Psoas muscle (tissue), 8 donors: ENCODE data around the gene CNN2. TPM values are rescaled to one million over a fixed set of nuclear protein-coding genes. Genes with fewer than 3 reads are reported as not detected.
A peak's percentile ranks its signal among the peaks of the same experiment; 100 is the strongest.

Experiments used
- ATAC-seq, 4 donors: fragments of 200-7000 bp; cut with Tn5 transposase; one replicate each; pipeline ENCODE4 v1.9.1; 2020; ENCODE audit warnings: moderate library complexity in 3 of 4, mild to moderate bottlenecking in 2 of 4
- DNase-seq, 2 donors: peaks; one replicate each; pipeline ENCODE4 v3.0.0-alpha.2; 2020
- H3K27ac ChIP-seq: fragments of 200-600 bp; one replicate; pipeline ENCODE4 v1.8.0; 2022
- H3K27me3 ChIP-seq, 3 donors: fragments of 200-600 bp in 1 of 3; one replicate each; pipeline versions ENCODE4 v1.6.1 to v1.8.0; 2013 to 2022; ENCODE audit warnings: low read length in 2 of 3, mild to moderate bottlenecking in 2 of 3, moderate library complexity in 1 of 3; ENCODE audit not compliant: insufficient read depth in 3 of 3
- H3K36me3 ChIP-seq, 2 donors: fragments of 200-600 bp in 1 of 2; one replicate each; pipeline versions ENCODE4 v1.6.1 to v1.8.0; 2013 to 2022; ENCODE audit warnings: low read depth in 1 of 2, mild to moderate bottlenecking in 1 of 2, moderate library complexity in 1 of 2; ENCODE audit not compliant: insufficient read depth in 1 of 2
- H3K4me1 ChIP-seq: fragments of 200-600 bp; one replicate; pipeline ENCODE4 v1.8.0; 2022
- H3K4me3 ChIP-seq: fragments of 200-600 bp; one replicate; pipeline ENCODE4 v1.8.0; 2022; ENCODE audit warnings: mild to moderate bottlenecking
- H3K9me3 ChIP-seq: fragments of 200-600 bp; one replicate; pipeline ENCODE4 v1.8.0; 2022
- CTCF ChIP-seq: fragments of 200-600 bp; IDR thresholded peaks from one replicate; pipeline ENCODE4 v1.8.0; 2022; ENCODE audit warnings: antibody characterized with exemption
- WGBS, 3 donors: extraction: QIAGEN DNeasy Blood & Tissue Kit; methylation state at CpG; one replicate each; pipeline versions ENCODE4 v1.1.6 to v1.1.7; 2013; 5-methylcytosine and 5-hydroxymethylcytosine counted together
- intact Hi-C, 2 donors: fragments of 100-400 bp; cut with DNase I; formaldehyde crosslinking; loops; one replicate each; pipeline versions ENCODE4 v1.11.0 to v1.14.2; 2022
- polyA plus RNA-seq, 3 donors: library from polyadenylated mRNA; stranded (reverse); fragments of 200-250 nt; gene quantifications; one replicate each; pipeline ENCODE4 v1.2.3, GENCODE V29; 2013
- total RNA-seq, 4 donors: library from RNA; stranded (reverse); fragmentation: NEBNext Ultra II Directional in 2 of 4; extraction: Animal tissue kit (Norgen Biotek cat#: 25700) in 2 of 4; gene quantifications; one replicate each; pipeline versions ENCODE4 v1.2.1 to v1.2.4, GENCODE V29; 2021 to 2023
- donor health status: healthy with polysubstance abuse.
- donor health status: DM: no; HTN: no; CAD: no; lungs with moderate emphysema.
- donor health status: Bipolar disorder and iron deficiency.
- donor health status: healthy.
- donor health status: DM: yes; HTN: yes; CAD: no.
- donor health status: DM: no; HTN: no; CAD: no.
- donor health status: DM: no; HTN: no; CAD: no.
- donor health status: DM: yes; HTN: yes; CAD: no.

The CNN2 gene
- total and polyA plus RNA-seq, 7 donors: 1.7 to 9.5 (median 6.3) TPM

- DNase-seq: no peak
- Histone ChIP-seq H3K4me3 (no peak overlapping the region), H3K36me3 (peaks cover 0 to 52% of the 10 kb centered on the region in 2 donors), H3K27ac (no peak overlapping the region), H3K27me3 (no peaks in the 10 kb centered on the region), H3K4me1 (peaks cover 10% of the 10 kb centered on the region), H3K9me3 (no peaks in the 10 kb centered on the region)
- TF ChIP-seq CTCF: no peak
- intact Hi-C loops: loop anchor here in 1 of 2 donors (10.0 kb wide), 1 partner anchor 134 kb away; the partner anchor contains the start of genes CFD and ELANE
- 84 to 86% (median 85%) methylated on average over 15 of the region's 15 CpGs for WGBS, 3 donors
- ATAC-seq: no peak
Measured at GRCh38 chr19:988510-988909, 37.9 kb upstream of the CNN2 start.

GRCh38 chr19:989381-990081 is 36.9 kb upstream of the CNN2 start:
- Histone ChIP-seq H3K27ac (no peak overlapping the region), H3K27me3 (no peaks in the 10 kb centered on the region), H3K4me3 (no peak overlapping the region), H3K9me3 (no peaks in the 10 kb centered on the region), H3K36me3 (peaks cover 2 to 58% of the 10 kb centered on the region in 2 donors), H3K4me1 (peaks cover 5% of the 10 kb centered on the region)
- 90 to 91% (median 90%) methylated on average over 20 to 25 of the region's 25 CpGs for WGBS, 3 donors
- no peak for TF ChIP-seq CTCF
- ATAC-seq (no peak), DNase-seq (no peak)
- intact Hi-C loops: loop anchor here in 1 of 2 donors (10.0 kb wide), 1 partner anchor 135 kb away; the partner anchor contains the start of genes CFD and ELANE

- intact Hi-C loops: no loop called here
- Histone ChIP-seq H3K27ac (no peak overlapping the region), H3K9me3 (no peaks in the 10 kb centered on the region), H3K4me3 (no peak overlapping the region), H3K36me3 (peaks cover 3 to 61% of the 10 kb centered on the region in 2 donors), H3K4me1 (no peaks in the 10 kb centered on the region), H3K27me3 (no peaks in the 10 kb centered on the region)
- ATAC-seq: no peak
- WGBS, 3 donors: 69 to 78% (median 74%) methylated on average over 26 to 27 of the region's 27 CpGs
- no peak for TF ChIP-seq CTCF
- DNase-seq: no peak
Measured at GRCh38 chr19:990119-990571, 36.3 kb upstream of the CNN2 start.

GRCh38 chr19:990746-991145 is 35.7 kb upstream of the CNN2 start:
- Histone ChIP-seq H3K4me3 (no peak overlapping the region), H3K4me1 (no peaks in the 10 kb centered on the region), H3K27ac (no peak overlapping the region), H3K9me3 (no peaks in the 10 kb centered on the region), H3K27me3 (peaks cover 0 to 4% (median 0%) of the 10 kb centered on the region in 3 donors), H3K36me3 (peaks cover 3 to 60% of the 10 kb centered on the region in 2 donors)
- intact Hi-C loops: no loop called here
- DNase-seq (peak in 1 of 2 donors; percentile 57), ATAC-seq (no peak)
- no peak for TF ChIP-seq CTCF
- WGBS, 3 donors: 92 to 93% (median 92%) methylated on average over 23 of the region's 23 CpGs
